NK-92 (cell line): ENCODE data around the gene TEC.

Source experiments
- DNase-seq: peaks from one replicate; lab custom pipeline; 2025; ENCODE audit not compliant: unreplicated experiment; lab: John Stamatoyannopoulos, UW

The TEC gene

GRCh38 chr4:48127231-48127630, 142.4 kb downstream of the TEC start:
- no peak for DNase-seq

- DNase-seq: no peak
Observed at GRCh38 chr4:48126621-48127020, 143.0 kb downstream of the TEC start.

- DNase-seq: no peak
Observed at GRCh38 chr4:48124870-48125269, 144.8 kb downstream of the TEC start.

- DNase-seq: no peak
Observed at GRCh38 chr4:48122756-48123155, 146.9 kb downstream of the TEC start.

GRCh38 chr4:48121180-48121579, 148.5 kb downstream of the TEC start:
- DNase-seq: no peak

- no peak for DNase-seq
Observed at GRCh38 chr4:48120132-48120531, 149.5 kb downstream of the TEC start.

- DNase-seq: no peak
Observed at GRCh38 chr4:48119646-48120045, 150.0 kb downstream of the TEC start.

- DNase-seq: no peak
Observed at GRCh38 chr4:48118081-48118480, 151.6 kb downstream of the TEC start.

GRCh38 chr4:48116582-48116981, 153.1 kb downstream of the TEC start:
- DNase-seq: no peak

GRCh38 chr4:48114412-48114811, 155.2 kb downstream of the TEC start:
- no peak for DNase-seq

GRCh38 chr4:48112017-48112667, 157.5 kb downstream of the TEC start:
- DNase-seq: no peak

GRCh38 chr4:48110452-48110978, 159.1 kb downstream of the TEC start:
- no peak for DNase-seq

- no peak for DNase-seq
Observed at GRCh38 chr4:48109413-48110263, 160.0 kb downstream of the TEC start.

- no peak for DNase-seq
Observed at GRCh38 chr4:48108309-48109073, 161.1 kb downstream of the TEC start.

- DNase-seq: no peak
Observed at GRCh38 chr4:48105230-48105629, 164.4 kb downstream of the TEC start.

GRCh38 chr4:48103483-48104139, 166.0 kb downstream of the TEC start:
- no peak for DNase-seq

GRCh38 chr4:48102303-48102702, 167.3 kb downstream of the TEC start:
- DNase-seq: no peak

GRCh38 chr4:48100256-48100655, 169.4 kb downstream of the TEC start:
- no peak for DNase-seq

GRCh38 chr4:48095441-48095840, 174.2 kb downstream of the TEC start:
- DNase-seq: no peak

GRCh38 chr4:48093991-48094416, 175.6 kb downstream of the TEC start:
- no peak for DNase-seq

- DNase-seq: no peak
Observed at GRCh38 chr4:48090621-48091020, 179.0 kb downstream of the TEC start.
